ENCODE results near the gene MRPL17.

GRCh38 chr11:6717426-6717825 lies 34.3 kb upstream of the MRPL17 start:
- TF ChIP-seq POLR2AphosphoS5 (IDR thresholded peaks at IDR 0.05): no peak
- no peak for TF ChIP-seq CTCF (IDR thresholded peaks at IDR 0.05)
- TF ChIP-seq POLR2A (IDR thresholded peaks at IDR 0.05): no peak

All from breast epithelium (tissue), 3 donors.